Effector CD4-positive, alpha-beta T cell (primary cell): ENCODE results near the gene CBFA2T3.
"Not testable (repeated sequence)": the region's sequence is repeated elsewhere in the genome, so short reads cannot be mapped to it uniquely, and the experiment has no call there.

Experiments used
- DNase-seq: peaks from one replicate; pipeline ENCODE4 v3.0.0-alpha.2; 2020

The CBFA2T3 gene

DNA sequence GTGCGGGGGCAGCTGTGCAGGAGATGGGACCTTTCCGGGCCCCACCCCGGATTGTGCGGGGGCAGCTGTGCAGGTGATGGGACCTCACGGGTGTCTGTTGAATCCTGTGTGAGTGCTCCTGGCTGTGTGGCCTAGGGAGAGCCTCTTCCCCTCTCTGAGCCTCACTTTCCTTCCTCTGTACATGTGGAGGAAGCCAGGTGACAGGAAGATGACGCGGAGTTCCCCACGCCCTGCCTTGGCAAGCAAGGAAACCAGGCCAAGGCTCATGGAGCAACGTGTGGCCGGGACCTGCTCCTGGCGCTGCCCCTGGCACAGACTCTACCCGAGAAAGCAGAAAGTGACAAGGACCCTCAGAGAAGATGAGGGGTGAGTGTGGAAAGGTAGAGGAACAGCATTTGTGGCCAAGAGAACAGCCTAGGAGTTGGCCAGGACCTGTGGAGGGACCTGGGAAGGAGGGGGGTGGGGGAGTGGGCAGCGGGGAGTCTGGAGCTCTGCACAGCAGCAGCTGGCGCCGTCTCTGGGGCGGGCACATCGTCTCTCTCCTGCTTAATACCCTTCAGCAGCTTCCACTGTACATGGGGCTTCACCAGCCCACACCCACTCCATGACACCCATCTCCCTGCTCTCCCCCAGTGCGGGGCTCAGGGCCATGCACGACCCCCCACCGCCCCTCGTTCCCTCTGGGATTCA, 72.2 kb downstream of the CBFA2T3 start:
- DNase-seq = no peak

DNA sequence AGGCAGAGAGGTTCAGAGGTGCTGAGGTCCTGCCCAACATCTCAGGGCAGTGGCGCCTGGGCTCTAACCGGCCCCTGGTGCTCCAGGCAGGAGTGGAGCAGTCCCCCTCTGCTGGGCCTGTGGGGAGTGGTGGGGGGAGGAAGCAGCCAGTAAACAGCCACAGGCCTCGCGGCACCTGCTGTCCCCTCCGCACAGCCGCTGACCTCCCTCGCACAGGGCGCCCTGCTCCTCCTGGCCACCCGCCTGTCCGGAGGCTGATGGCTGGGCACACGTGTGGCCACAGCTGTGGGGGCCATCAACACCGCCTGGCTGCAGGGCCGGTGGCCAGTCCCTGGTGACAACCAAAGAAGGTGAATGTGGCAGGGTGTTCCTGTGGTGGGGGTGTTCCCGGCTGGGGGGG, 73.7 kb downstream of the CBFA2T3 start:
- DNase-seq = no peak

DNA sequence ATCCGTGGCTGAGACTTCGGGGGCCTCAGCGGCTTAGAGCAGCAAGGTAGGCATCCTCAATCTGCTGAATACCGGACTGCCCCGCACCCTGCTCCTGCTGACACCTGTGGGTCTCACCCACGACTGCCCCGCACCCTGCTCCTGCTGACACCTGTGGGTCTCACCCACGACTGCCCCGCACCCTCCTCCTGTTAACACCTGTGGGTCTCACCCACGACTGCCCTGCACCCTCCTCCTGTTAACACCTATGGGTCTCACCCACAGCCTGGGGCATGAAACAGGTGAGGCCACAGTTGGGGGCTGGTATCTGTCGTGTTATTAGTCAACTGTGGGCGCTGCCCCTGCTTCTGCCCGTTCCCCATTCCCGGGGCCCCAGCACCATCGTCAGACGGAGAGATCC, 74.3 kb downstream of the CBFA2T3 start:
- no peak for DNase-seq

DNA sequence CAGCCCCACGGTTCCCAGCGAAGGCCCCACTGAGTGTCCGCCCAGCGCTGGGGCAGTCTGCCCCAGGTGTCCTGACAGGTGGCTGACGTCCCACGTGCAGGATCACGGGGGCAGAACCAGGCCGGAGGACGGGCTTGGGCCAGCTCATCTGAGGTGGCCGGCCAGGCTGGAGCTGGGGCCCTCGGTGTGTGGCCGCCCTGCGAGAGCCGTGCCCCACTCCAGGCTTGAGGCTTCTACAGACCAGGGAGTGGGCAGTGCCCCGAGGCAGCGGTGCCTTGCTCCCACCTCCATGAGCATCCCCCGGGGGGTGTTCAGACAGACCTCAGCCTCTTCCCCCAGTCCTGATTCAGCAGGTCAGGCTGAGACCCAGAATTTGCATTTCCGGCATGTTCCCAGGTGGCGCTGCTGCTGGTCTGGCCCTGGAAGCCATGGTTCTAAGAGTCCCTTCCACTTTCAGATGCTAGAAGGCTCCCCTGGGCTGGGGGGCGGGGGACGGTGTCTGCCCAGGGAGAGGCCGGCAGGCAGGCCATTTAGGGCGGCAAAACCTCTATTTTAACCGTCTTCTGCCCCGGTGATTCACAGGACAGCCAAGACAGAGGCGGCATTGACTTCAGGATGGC, 75.2 kb downstream of the CBFA2T3 start:
- DNase-seq = no peak

DNA sequence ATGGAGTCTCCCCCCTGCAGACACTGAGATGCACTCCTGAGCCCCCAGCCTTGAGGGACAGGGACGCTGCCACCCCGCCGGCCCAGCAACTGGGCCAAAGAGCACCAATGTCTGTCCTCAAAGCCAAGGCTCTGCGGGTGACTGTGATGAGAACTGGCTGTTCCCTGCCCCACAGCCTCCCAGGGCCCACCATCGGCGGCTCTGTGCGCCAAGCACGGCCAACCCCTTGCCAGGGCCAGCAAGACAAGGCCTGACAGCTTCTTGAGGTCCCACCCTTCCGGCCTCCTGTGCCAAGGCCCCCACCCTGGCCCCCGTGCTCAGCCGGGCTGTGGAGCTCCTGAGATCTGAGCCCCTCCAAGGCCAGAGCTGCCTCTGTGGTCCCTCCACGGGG, 76.3 kb downstream of the CBFA2T3 start:
- DNase-seq = no peak

DNA sequence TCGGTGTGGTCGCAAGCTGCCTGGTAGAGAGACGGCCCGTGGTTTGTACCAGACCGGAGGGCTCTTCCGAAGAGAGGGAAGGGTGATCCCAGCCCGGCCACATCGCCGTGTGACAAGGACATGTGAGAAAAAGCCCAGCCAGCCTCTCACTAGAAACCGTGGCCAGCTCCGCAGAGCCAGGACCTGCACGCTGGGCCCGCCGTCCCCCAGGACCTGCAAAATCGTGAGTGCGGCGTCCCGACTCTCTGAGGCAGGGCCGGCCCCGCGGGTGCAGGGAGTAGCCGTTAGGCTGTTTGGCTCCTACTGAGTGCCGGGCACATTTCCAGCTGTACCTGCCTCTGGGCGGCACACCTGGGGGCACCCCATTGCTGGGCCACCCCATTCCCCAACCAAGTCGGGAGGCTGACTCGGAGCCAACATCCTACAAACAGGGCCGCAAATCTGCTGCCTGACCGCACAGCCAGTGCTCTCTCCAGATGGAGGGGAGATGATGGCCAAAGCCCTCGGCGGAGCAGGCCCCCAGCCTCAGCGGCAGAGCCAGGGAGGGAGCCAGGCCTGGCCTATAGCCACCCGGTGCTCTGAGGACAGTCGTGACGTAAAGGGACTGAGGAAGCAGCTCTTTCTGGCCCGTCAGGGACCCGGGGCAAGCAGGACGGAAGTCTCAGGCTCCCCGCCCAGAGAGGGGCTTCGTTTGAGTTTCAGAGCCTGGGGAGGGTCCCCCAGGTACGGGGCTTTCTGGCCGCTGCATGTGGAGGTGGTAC, 76.9 kb downstream of the CBFA2T3 start:
- no peak for DNase-seq

DNA sequence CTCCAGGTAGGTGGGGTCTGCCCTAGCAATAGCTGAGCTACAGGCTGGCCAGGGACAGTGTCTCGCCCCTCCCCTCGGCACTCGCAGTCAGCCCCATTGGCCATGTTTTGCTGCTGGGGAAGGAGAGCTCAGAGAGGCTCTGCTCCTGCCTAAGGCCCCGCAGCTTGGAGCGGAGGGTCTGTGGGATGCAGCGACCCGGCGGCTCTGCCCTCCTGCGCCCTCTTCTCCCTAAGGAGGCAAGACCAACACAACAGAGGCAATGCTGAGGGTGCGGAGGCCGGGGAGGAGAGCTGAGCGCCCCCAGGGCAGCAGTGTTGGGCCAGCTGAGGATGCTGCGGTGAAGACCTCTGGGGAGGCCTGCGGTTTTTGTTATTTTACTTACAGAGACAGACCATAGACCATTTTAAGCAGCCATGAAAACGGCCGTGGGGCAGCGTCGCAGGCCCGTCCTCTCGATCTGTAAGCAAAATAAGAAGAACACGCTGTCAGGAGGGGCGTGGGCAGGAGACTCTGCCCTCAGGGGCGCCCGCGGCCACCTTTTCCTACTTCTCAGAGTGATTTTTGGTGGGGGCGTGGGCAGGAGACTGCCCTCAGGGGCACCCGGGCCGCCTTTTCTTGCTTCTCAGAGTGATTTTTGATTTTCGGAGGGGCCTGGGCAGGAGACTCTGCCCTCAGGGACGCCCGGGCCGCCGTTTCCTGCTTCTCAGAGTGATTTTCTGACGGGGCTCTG, 79.1 kb downstream of the CBFA2T3 start:
- DNase-seq = no peak

DNA sequence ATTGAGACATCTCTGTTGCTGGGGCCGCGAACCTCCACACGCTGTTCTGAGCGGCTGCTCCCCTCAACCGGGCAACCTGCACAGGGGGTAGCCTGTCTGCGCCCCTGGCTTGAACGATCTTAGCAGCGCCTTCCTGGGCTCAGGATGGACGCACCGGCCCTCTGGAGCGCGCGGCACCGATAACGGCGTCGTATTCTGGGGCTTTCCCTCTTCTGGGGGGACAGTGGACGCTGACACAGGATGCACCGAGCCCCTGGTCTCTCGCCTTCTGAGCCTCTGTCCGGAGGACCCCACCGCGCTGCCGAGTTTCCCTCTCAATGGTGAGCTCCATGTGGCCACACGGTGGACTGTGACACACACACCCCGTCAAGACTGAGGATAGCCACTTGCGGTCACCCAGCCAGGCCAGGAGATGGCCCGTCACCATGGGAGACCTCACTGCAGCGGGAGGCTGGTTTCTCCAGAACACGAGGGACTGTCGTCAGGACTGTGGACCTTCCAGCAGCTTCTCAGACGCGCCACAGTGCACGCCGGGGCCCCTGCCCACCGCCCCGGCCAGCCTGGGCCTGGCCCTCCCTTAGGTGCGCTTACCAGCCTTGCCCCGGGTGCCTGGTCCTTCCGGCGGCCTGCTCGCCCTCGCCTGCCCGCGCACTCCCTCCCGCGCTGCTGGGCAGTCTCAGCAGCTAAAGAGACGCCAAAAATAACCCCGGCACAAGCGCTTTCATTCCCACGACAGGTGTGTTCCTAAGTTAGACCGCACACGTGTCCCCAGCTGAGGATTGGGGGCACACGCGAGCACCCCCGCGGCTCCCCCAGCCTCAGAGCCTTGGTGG, 80.6 kb downstream of the CBFA2T3 start:
- DNase-seq = no peak

DNA sequence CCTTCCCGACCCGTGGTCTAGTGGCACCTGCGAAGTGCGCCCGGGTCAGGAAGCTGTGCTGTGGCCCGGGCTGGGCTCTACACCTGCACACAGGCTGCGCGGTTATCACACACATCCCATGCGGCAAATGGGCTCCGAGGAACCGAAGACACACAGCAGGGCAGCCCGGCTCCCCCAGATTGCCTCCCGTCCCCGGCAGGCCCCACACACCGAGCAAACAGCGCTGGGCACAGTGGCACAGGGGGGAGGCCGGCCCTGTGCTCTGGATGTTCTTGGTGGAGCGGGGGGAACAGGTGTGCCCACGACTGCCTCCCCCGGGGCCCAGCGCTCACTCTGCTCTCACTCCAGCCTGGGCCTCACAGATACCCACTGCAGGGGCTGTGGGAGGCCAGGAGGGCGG, 81.7 kb downstream of the CBFA2T3 start:
- DNase-seq = no peak

DNA sequence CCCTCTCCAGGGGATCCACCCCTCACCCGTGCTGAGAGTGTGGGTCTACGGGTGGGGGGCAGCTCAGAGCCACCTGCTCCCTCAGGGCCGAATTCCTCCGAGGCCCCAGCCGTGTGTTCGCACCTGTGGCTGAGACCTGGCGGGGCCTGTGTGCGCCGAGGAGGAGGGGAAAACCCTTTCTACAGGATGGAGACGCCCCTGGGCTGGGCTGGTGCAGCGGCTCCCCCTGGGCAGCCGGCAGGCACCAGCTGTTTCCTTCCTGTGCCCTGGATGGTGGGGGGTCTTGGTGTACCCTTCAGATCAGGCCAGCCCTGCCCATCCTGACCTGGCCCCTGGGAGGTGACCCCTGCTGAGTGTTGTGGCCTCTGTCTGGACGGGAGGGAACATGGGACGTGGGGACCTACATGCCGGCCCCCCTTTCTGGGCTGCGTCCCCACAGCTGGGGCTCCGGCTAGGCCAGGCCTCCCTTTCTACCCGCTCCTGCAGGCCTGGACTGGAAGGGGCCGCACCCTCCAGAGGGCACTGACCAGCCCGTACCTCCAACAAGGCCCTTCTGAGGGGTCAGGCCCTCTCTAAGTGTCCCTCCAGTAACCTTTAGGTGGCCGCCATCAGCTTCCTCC, 82.2 kb downstream of the CBFA2T3 start:
- no peak for DNase-seq

DNA sequence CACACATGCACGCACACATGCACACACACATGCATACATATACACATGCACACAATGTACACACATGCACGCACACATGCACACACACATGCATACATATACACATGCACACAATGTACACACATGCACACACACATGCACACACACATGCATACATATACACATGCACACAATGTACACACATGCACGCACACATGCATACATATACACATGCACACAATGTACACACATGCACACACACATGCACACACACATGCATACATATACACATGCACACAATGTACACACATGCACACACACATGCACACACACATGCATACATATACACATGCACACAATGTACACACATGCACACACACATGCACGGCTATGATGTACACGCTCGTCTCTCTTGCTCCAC, 82.7 kb downstream of the CBFA2T3 start:
- not testable (repeated sequence) for DNase-seq

DNA sequence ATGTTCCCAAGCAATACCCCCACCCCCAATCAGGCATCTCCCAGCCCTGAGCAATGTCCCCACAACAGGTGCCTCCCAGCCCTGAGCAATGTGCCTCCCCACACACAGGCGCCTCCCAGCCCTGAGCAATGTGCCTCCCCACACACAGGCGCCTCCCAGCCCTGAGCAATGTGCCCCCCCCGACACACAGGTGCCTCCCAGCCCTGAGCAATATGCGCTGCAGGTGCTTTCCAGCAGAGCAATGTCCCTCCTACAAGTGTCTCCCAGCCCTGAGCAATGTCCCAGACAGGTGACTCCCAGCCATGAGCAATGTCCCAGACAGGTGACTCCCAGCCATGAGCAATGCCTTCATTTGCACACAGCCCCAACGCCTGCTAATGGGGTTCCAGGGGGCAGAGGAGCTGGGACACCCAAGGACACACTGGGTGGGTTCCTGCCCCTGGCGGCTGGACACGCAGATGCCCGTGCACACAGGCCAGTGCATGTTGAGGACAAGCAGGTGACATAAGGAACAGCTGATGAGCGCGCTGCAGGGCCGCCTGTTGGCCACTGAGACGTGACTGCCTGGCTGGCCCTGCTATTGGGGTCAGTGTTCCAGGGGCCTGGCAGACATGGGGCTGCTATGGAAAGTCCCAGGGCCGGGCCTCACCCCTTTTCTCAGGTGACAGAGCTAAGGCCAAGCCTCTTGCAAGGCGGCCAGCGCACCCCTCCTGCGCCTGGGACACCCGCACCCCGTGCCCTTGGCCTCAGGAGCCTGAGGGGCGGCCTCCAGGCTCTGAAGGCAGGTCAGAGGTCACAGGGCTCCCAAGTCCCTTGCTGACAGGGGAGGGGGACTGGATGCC, 83.7 kb downstream of the CBFA2T3 start:
- DNase-seq = no peak

DNA sequence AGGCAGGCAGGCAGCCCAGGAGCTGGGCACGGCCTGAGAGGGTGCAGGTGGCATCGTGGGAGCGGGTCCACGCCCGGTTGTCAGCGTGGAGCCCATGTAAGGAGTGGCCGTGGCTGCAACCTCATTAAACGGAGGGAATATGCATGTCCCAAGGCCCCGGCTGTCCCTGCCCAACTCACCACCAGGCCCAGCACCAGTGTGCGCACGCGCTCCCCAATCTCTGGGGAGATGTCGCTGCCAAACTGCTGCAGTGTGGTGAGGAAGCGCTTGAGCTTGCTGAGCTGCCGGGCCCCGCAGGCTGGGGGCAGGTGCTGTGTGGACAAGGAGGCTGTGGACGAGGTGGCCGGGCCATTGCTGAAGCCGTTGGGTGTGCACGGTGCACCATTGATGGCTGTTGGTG, 84.9 kb downstream of the CBFA2T3 start:
- no peak for DNase-seq

DNA sequence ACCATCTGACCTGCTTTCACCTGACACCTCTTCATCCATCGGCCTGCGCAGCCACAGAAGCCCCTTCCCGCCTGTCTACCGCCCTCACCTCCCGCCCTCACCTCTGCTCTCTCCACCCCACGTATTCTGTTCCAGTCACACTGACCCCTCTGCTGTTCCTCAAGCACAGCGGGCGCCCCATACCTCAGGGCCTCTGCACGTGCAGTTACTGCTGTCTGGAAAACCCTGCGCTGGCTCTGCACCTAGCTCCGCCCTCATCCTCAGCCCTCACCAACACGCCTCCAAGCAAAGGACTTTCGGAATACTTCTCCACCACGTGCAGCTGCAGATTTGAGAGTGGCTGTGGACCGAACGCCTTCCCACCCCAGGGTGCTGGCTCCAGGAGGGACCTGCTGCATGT, 85.9 kb downstream of the CBFA2T3 start:
- no peak for DNase-seq

DNA sequence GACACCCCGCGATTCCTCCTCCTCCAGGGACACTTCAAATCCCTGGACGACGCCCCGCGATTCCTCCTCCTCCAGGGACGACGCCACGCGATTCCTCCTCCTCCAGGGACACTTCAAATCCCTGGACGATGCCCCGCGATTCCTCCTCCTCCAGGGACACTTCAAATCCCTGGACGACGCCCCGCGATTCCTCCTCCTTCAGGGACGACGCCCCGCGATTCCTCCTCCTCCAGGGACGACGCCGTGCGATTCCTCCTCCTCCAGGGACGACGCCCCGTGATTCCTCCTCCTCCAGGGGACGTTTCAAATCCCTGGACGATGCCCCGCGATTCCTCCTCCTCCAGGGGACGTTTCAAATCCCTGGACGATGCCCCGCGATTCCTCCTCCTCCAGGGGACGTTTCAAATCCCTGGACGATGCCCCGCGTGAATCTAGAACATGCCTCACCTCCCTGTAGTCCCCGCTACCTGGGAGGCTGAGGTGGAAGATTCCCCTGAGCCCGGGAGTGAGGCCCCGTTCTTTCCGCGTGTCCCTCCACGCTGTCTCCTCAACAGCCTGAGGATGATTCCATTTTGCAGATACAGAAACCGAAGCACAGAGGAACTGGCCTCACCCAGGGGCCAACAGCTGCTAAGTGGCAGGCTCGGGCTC, 87.2 kb downstream of the CBFA2T3 start:
- not testable (repeated sequence) for DNase-seq

DNA sequence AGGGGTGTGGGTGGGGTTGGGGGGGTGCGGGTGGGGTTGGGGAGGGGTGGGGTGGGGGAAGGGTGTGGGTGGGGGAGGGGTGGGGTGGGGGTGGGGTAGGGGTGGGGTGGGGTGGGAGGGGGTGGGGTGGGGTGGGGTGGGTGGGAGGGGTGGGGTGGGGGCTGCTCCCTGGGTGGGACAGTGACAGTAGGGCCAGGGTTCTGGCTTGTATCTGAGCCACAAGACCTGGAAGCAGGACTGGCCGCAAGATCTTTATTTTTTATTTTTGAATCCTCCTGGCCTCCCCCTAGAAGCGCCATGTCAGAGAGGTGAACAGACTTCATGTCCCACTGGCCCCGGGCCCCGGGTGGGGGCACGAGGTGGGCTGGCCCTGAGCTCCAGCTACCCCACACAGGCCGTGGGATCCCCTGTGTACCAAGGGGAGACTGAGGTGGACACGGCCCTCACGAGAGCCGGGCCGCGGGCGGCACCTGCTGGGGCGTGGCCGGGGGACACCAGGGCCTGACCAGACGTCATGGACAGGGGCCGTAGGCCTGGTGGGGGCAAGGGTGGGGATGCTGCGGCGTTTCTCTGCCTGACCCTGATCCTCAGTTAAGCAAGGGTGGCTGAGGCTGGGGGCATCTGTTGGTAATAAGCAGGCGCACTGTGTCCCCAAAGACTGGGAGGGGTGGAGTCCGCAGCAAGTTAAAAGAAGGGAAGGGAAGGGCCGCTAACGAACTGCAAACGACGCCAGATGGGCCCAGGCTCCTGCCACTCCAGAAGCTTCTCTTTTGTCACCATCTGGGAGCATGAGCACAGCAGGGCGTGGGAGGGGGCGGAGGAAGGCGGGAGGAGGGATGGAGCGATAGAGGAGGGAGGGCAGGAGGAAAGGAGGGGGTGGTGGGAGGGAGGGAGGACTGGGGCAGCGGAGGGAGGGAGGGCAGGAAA, 88.3 kb downstream of the CBFA2T3 start:
- DNase-seq = no peak

DNA sequence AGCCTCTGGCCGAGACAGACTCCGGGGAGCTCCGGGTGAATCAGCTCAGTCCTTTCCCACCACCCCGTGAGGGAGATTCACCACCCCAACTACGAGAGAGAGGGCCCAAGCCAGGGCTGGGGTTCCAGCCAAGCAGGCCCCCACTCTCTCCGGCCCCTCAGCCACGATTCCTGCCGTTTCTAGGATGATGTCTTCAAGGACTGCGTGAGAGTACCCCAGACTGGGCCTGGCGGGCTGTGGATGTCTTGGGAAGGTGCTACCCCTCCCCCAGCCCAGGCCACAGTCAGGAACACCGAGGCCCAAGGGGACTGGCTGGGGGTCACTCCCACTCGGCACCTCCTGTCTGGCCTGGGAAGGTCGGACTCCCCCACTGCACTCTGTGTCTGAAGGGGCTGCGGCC, 89.0 kb downstream of the CBFA2T3 start:
- no peak for DNase-seq

DNA sequence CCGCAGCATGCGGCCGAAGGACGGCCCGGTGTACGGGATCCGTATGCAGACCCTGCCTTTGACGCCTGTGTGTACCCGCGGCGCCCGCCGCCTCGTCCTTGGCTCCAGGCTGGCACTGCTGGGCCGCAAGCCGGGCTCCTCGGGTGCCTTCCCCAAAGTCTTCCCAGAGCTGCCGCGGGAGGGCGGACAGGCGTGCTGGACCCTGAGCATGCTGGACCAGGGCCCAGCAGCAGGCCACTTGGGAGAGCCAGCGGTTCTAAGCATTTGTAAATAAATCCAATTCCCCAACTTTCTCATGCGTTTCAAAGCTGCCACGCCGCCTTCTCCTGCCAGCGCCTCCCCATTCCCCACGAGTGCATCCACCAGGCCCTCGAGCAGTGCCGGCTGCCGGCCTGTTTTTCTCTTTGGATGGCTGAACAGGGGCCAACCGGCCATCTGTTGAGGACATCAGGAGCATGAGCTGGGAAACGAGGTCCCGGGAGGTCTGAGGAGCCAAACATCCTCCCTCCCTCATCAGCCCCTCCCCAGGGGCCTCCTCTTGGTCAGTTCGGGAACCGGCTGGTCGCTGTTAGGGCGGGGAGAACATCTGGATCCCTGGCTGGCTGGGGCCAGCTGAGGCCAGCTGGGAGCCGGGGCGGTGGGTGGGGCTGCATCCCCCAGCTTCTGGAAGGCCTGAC, 90.0 kb downstream of the CBFA2T3 start:
- DNase-seq = no peak

DNA sequence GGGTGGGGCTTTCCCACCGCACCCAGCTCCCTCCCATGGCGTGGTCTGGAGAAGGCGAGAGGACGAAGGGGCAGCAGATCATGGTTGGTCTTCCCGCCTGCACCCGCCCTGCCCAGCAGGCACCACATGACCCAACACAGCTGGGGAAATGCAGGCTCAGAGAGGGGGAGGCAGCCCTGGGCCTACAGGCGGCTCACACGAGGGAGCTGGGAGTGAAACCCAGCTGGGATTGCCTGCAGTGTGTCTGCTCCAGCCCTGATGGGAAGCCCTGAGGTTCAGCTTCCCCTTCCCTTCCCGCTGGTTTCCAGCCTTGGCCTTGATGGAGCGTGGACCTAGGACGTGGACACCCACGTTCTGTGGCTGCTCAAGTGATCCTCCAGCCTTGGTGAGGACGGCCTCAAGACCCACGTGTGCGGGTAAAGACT, 90.6 kb downstream of the CBFA2T3 start:
- no peak for DNase-seq
